Neural cell (in vitro differentiated cells): ENCODE results near the gene DDX27. TPM values are rescaled to one million over a fixed set of nuclear protein-coding genes. Genes with fewer than 3 reads are reported as not detected.

ENCODE experiments used
- H2AFZ ChIP-seq: fragments of 200-600, 300-800 bp; sonication (generic), shearing (Covaris generic); 2 replicates; pipeline ENCODE4 v1.6.0; 2014; ENCODE audit warnings: low read depth, mild to moderate bottlenecking, antibody characterized with exemption, low read length, moderate library complexity
- H3F3A ChIP-seq: fragments of 200-600 bp; shearing (Covaris generic); 2 replicates; pipeline ENCODE4 v1.6.1; 2016; ENCODE audit warnings: mild to moderate bottlenecking, moderate library complexity, mixed read lengths, antibody characterized with exemption, low read length; ENCODE audit not compliant: insufficient read depth, poor library complexity, severe bottlenecking
- H3K27ac ChIP-seq: fragments of 200-600, 300-800 bp; sonication (generic), shearing (Covaris generic); 2 replicates; pipeline ENCODE4 v1.5.1; 2014; ENCODE audit warnings: mild to moderate bottlenecking, low read length, moderate library complexity
- H3K27me3 ChIP-seq: fragments of 300-800, 200-600 bp; sonication (generic), shearing (Covaris generic); 2 replicates; pipeline ENCODE4 v1.6.0; 2014; ENCODE audit warnings: mild to moderate bottlenecking, low read depth, low read length, moderate library complexity; ENCODE audit not compliant: insufficient read depth
- H3K36me3 ChIP-seq: fragments of 300-800, 200-600 bp; sonication (generic), shearing (Covaris generic); 2 replicates; pipeline ENCODE4 v1.5.1; 2014; ENCODE audit warnings: mild to moderate bottlenecking, antibody characterized with exemption, low read length, moderate library complexity; ENCODE audit not compliant: insufficient read depth
- H3K4me2 ChIP-seq: fragments of 300-800, 200-600 bp; sonication (generic), shearing (Covaris generic); 2 replicates; pipeline ENCODE4 v1.6.0; 2014; ENCODE audit warnings: mild to moderate bottlenecking, low read length
- H3K4me3 ChIP-seq: fragments of 300-800, 200-600 bp; sonication (generic), shearing (Covaris generic); 2 replicates; pipeline ENCODE4 v1.5.1; 2014; ENCODE audit warnings: mild to moderate bottlenecking, low read length, moderate library complexity
- H3K79me2 ChIP-seq: fragments of 200-600 bp; shearing (Covaris generic); replicated peaks from 2 replicates; pipeline ENCODE4 v1.6.0; 2014; ENCODE audit warnings: mild to moderate bottlenecking, low read length, moderate library complexity; ENCODE audit not compliant: insufficient read depth
- H3K9ac ChIP-seq: fragments of 300-800, 200-600 bp; sonication (generic), shearing (Covaris generic); 2 replicates; pipeline ENCODE4 v1.6.1; 2016; ENCODE audit warnings: mild to moderate bottlenecking, low read length, mixed read lengths
- H3K9me2 ChIP-seq: fragments of 200-600 bp; shearing (Covaris generic); 2 replicates; pipeline ENCODE4 v1.6.1; 2016; ENCODE audit warnings: mild to moderate bottlenecking, low read length, mixed read lengths; ENCODE audit not compliant: insufficient read depth
- H3K9me3 ChIP-seq: fragments of 200-600, 300-800 bp; sonication (generic), shearing (Covaris generic); 2 replicates; pipeline ENCODE4 v1.6.1; 2016; ENCODE audit warnings: mild to moderate bottlenecking, mixed run types, low read length, moderate library complexity, mixed read lengths
- H4K20me1 ChIP-seq: fragments of 200-600 bp; shearing (Covaris generic); 2 replicates; pipeline ENCODE4 v1.6.1; 2016; ENCODE audit warnings: mild to moderate bottlenecking, mixed run types; ENCODE audit not compliant: insufficient read depth
- CTCF ChIP-seq: fragments of 450-650 bp; IDR thresholded peaks from 2 replicates; pipeline ENCODE4 v1.5.1; 2014; ENCODE audit warnings: antibody characterized with exemption, mild to moderate bottlenecking, moderate library complexity; ENCODE audit not compliant: poor library complexity, severe bottlenecking
- EP300 ChIP-seq: fragments of 450-650 bp; conservative IDR thresholded peaks from 2 replicates; pipeline ENCODE4 v1.6.1; 2014; ENCODE audit warnings: antibody characterized with exemption, mild to moderate bottlenecking, moderate library complexity; ENCODE audit not compliant: poor library complexity, severe bottlenecking
- EZH2 ChIP-seq: fragments of 200-600, 300-800 bp; shearing (Covaris generic), sonication (generic); IDR thresholded peaks from 2 replicates; pipeline ENCODE4 v1.6.1; 2014; ENCODE audit warnings: antibody characterized with exemption, low read length, borderline replicate concordance, mild to moderate bottlenecking; ENCODE audit not compliant: insufficient read depth, poor library complexity, severe bottlenecking
- MXI1 ChIP-seq: fragments of 450-650 bp; conservative IDR thresholded peaks from 2 replicates; pipeline ENCODE4 v1.6.1; 2014; ENCODE audit warnings: antibody characterized with exemption, mild to moderate bottlenecking; ENCODE audit not compliant: poor library complexity, severe bottlenecking
- POLR2AphosphoS5 ChIP-seq: IDR thresholded peaks from 2 replicates; pipeline ENCODE4 v1.6.1; 2012
- RAD21 ChIP-seq: fragments of 450-650 bp; conservative IDR thresholded peaks from 2 replicates; pipeline ENCODE4 v1.6.1; 2014; ENCODE audit warnings: antibody characterized with exemption, mild to moderate bottlenecking, moderate library complexity
- REST ChIP-seq: IDR thresholded peaks from 2 replicates; pipeline ENCODE4 v1.6.1; 2012; ENCODE audit warnings: borderline replicate concordance
- SMC3 ChIP-seq: fragments of 450-650 bp; conservative IDR thresholded peaks from 2 replicates; pipeline ENCODE4 v1.6.1; 2014; ENCODE audit warnings: antibody characterized with exemption, mild to moderate bottlenecking, moderate library complexity; ENCODE audit not compliant: poor library complexity
- TAF1 ChIP-seq: IDR thresholded peaks from 2 replicates; pipeline ENCODE4 v1.6.1; 2012; ENCODE audit warnings: low read depth
- polyA plus RNA-seq: library from polyadenylated mRNA; depleted of rRNA; stranded (reverse); fragments of >200 nt; gene quantifications from 2 replicates; pipeline ENCODE4 v1.2.3, GENCODE V29; 2014

DDX27 gene
- polyA plus RNA-seq, 1 donor from 2014 or later, result 35.4 TPM

- Histone ChIP-seq H3K9me3 (no peaks in the 10 kb centered on the region), H3K4me3 (no peak overlapping the region), H3K4me2 (no peak overlapping the region), H4K20me1 (no peaks in the 10 kb centered on the region), H3K9me2 (no peaks in the 10 kb centered on the region), H2AFZ (no peak overlapping the region), H3K36me3 (peaks cover 6% of the 10 kb centered on the region), H3F3A (no peaks in the 10 kb centered on the region), H3K9ac (no peak overlapping the region), H3K27me3 (no peaks in the 10 kb centered on the region), H3K79me2 (no peaks in the 10 kb centered on the region), H3K27ac (no peak overlapping the region)
- no peak for TF ChIP-seq MXI1
- no peak for TF ChIP-seq SMC3
- no peak for TF ChIP-seq EZH2
- TF ChIP-seq TAF1, result no peak
- TF ChIP-seq EP300, result no peak
- no peak for TF ChIP-seq POLR2AphosphoS5
- no peak for TF ChIP-seq RAD21
- TF ChIP-seq CTCF, result no peak
- no peak for TF ChIP-seq REST
These were observed 40.6 kb downstream of the DDX27 start for GRCh38 chr20:49259799-49260198.

- Histone ChIP-seq H3K27ac (no peak overlapping the region), H3K36me3 (peaks cover 6% of the 10 kb centered on the region), H4K20me1 (no peaks in the 10 kb centered on the region), H3K9me3 (no peaks in the 10 kb centered on the region), H3F3A (no peaks in the 10 kb centered on the region), H3K4me3 (no peak overlapping the region), H3K79me2 (no peaks in the 10 kb centered on the region), H2AFZ (no peak overlapping the region), H3K9ac (no peak overlapping the region), H3K27me3 (no peaks in the 10 kb centered on the region), H3K4me2 (no peak overlapping the region), H3K9me2 (no peaks in the 10 kb centered on the region)
- TF ChIP-seq EP300, result no peak
- no peak for TF ChIP-seq MXI1
These were observed 41.0 kb downstream of the DDX27 start for GRCh38 chr20:49260218-49260617.

GRCh38 chr20:49261173-49261572 lies 42.0 kb downstream of the DDX27 start:
- no peak overlapping the region for H2AFZ ChIP-seq
- no peak overlapping the region for H3K27ac ChIP-seq
- H3F3A ChIP-seq, result no peaks in the 10 kb centered on the region
- H3K27me3 ChIP-seq, result no peaks in the 10 kb centered on the region
- no peaks in the 10 kb centered on the region for H3K9me2 ChIP-seq
- H3K4me2 ChIP-seq, result no peak overlapping the region
- no peak overlapping the region for H3K9ac ChIP-seq
- no peak for TF ChIP-seq TAF1
- no peak for TF ChIP-seq REST
- no peak for TF ChIP-seq POLR2AphosphoS5
- TF ChIP-seq CTCF, result no peak
- no peak overlapping the region for H3K4me3 ChIP-seq
- no peaks in the 10 kb centered on the region for H3K79me2 ChIP-seq
- no peaks in the 10 kb centered on the region for H4K20me1 ChIP-seq
- peaks cover 6% of the 10 kb centered on the region for H3K36me3 ChIP-seq
- H3K9me3 ChIP-seq, result no peaks in the 10 kb centered on the region
